Measurements from ENCODE around the gene CD300LF.

The CD300LF gene

GRCh38 chr17:74734256-74734655 is 21.5 kb upstream of the CD300LF start:
- TF ChIP-seq, protein P1, sequence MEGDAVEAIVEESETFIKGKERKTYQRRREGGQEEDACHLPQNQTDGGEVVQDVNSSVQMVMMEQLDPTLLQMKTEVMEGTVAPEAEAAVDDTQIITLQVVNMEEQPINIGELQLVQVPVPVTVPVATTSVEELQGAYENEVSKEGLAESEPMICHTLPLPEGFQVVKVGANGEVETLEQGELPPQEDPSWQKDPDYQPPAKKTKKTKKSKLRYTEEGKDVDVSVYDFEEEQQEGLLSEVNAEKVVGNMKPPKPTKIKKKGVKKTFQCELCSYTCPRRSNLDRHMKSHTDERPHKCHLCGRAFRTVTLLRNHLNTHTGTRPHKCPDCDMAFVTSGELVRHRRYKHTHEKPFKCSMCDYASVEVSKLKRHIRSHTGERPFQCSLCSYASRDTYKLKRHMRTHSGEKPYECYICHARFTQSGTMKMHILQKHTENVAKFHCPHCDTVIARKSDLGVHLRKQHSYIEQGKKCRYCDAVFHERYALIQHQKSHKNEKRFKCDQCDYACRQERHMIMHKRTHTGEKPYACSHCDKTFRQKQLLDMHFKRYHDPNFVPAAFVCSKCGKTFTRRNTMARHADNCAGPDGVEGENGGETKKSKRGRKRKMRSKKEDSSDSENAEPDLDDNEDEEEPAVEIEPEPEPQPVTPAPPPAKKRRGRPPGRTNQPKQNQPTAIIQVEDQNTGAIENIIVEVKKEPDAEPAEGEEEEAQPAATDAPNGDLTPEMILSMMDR (IDR thresholded peaks at IDR 0.05; ENCODE audit: extremely low read depth, missing control alignments) = no peak
- no peak for DNase-seq (ENCODE audit: low spot score)

GRCh38 chr17:74733365-74734122 is 20.8 kb upstream of the CD300LF start:
- TF ChIP-seq, protein P1 (IDR thresholded peaks at IDR 0.05; ENCODE audit: extremely low read depth, missing control alignments) = no peak
- DNase-seq (ENCODE audit: low spot score) = no peak

- TF ChIP-seq, protein P1 (IDR thresholded peaks at IDR 0.05; ENCODE audit: extremely low read depth, missing control alignments) = no peak
- DNase-seq (ENCODE audit: low spot score) = no peak
These were observed 19.5 kb upstream of the CD300LF start for GRCh38 chr17:74732042-74732867.

GRCh38 chr17:74731347-74731605 is 18.6 kb upstream of the CD300LF start:
- TF ChIP-seq, protein P1 (IDR thresholded peaks at IDR 0.05; ENCODE audit: extremely low read depth, missing control alignments) = no peak
- no peak for DNase-seq (ENCODE audit: low spot score)

GRCh38 chr17:74730491-74731346 is 18.0 kb upstream of the CD300LF start:
- no peak for DNase-seq (ENCODE audit: low spot score)
- TF ChIP-seq, protein P1 (IDR thresholded peaks at IDR 0.05; ENCODE audit: extremely low read depth, missing control alignments) = no peak

DNA sequence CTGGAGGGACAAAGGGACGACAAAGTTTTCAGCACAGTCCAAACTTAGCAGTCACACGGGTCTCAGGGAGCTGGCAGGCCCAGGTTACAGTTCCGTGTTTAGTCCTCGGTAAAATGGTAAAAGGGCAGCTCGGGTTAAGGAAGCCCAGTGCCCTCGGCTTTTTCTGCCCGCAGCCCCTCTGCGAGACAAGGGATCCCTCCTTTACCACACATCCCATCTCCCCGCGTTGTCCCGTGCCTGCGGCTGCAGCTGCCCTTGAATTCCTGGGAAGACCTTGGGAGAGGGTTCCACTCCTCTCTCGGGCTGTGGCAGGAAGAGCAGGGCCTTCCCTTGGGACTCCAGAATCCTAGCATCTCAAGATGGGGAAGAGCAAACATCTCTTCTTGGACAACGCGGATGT is 17.1 kb upstream of the CD300LF start:
- TF ChIP-seq, protein P1 (IDR thresholded peaks at IDR 0.05; ENCODE audit: extremely low read depth, missing control alignments) = no peak
- DNase-seq (ENCODE audit: low spot score) = no peak

Measured in GM20000 (cell line).